ENCODE data around the gene COL27A1. TPM values are rescaled to one million over a fixed set of nuclear protein-coding genes. Genes with fewer than 3 reads are reported as not detected.

COL27A1 gene
- total RNA-seq, 4 donors from 2014 or later: 14.2 to 32.9 (median 20.7) TPM

DNA sequence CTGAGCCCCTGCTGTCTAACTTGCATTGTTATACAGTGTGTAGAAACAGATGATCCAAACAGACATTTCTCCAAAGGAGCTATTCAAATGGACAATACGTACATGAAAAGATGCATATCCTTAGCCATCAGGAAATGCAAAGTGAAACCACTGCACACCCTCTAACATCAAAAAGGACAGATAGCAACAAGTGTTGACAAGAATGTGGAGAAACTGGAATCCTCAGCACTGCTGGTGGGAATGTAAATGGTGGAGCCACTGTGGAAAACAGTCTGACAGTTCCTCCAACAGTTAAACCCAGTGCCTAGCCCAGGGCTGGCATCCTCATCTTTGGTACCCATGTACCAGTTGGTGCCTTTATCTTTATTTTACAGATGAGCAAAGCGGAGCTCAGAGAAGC is 182.8 kb downstream of the COL27A1 start:
- H3K27me3 ChIP-seq: no peaks in the 10 kb centered on the region
- no peaks in the 10 kb centered on the region for H3K4me1 ChIP-seq
- no peak overlapping the region for H3K27ac ChIP-seq
- WGBS: 86% methylated on average over 2 of the region's 2 CpGs
- no peak for TF ChIP-seq CTCF (IDR thresholded peaks at IDR 0.05)
- no peak for TF ChIP-seq POLR2AphosphoS5 (IDR thresholded peaks at IDR 0.05)
- TF ChIP-seq EP300 (IDR thresholded peaks at IDR 0.05): no peak
- TF ChIP-seq POLR2A (IDR thresholded peaks at IDR 0.05): no peak
- no peaks in the 10 kb centered on the region for H3K9me3 ChIP-seq
- DNase-seq (ENCODE audit: low spot score in 2 of 2): no peak
- H3K36me3 ChIP-seq: peaks cover 74% of the 10 kb centered on the region
- no peak overlapping the region for H3K4me3 ChIP-seq

DNA sequence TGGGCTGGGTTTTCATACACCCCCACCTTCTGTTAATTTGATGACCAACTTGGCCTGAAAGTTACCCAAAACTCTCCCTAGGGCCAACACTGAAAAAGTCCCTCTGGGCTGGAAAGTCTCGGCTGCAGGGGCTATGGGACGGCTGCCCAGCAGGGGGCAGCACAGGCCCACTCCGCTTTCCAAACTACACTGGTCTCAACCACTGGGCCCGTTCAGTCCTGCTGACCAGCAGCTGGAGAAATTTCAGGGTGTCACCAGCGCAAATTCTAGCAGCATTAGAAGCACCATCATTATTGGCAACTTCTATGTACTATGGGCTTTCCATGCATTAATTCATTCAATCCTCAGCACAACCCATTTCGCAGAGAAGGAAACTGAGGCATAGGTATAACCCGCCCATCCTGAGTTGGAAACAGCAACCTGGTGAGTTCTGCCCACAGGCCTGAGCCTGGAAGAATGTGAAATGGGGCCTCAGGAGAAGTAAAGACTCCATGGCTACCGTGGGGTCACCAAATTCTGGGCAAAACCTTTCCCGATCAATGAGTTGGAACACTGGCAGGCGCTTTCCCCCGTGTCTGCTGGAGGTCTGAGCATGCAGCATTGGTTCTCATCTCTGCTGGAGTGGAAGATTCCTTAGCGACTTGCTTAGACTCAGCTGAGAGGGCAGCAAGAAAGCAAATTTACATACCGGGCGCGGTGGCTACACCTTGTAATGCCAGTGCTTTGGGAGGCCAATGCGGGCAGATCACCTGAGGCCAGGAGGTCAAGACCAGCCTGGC is 184.0 kb downstream of the COL27A1 start:
- Histone ChIP-seq H3K36me3 (peaks cover 84% of the 10 kb centered on the region), H3K27me3 (no peaks in the 10 kb centered on the region), H3K4me3 (no peak overlapping the region), H3K9me3 (no peaks in the 10 kb centered on the region), H3K4me1 (no peaks in the 10 kb centered on the region), H3K27ac (no peak overlapping the region)
- 91% methylated on average over 14 of the region's 16 CpGs for WGBS
- DNase-seq (ENCODE audit: low spot score in 2 of 2): no peak
- TF ChIP-seq CTCF (IDR thresholded peaks at IDR 0.05) (peak; percentile 30 to 64), EP300 (IDR thresholded peaks at IDR 0.05) (no peak)

DNA sequence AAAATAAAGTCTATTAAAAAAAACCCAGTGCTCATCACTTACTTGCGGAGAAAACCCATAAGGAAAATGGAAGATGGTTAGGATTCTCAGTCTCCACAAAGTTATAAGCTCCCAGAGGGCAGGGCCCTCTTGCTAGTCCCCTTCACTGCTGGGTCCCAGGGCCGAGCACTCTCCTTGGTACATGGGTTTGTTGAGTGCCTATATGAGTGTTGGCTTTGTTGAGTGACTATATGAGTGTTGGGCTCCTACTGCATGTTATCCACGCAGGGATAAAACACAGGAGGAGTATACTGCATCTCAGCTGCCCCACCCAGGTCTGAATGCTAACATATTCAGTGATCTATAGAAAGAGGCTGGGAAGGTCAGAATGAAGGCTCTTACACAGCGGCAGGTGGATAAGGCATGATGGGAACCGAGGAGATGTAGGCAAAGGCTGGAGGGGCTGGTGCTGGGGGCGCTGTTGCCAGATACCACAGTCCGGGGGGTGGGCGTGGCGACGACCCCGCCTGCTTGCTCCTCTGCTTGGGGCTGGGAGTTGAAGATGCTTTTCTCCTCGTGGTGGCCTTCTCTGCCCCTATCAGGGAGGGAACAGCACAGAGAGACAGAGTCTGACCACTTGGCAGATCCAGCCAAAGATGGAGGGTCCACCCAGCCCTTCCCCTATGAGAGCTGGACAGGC is 186.0 kb downstream of the COL27A1 start:
- Histone ChIP-seq H3K9me3 (no peaks in the 10 kb centered on the region), H3K4me1 (no peaks in the 10 kb centered on the region), H3K36me3 (peaks cover 98% of the 10 kb centered on the region), H3K27ac (no peak overlapping the region), H3K4me3 (no peak overlapping the region), H3K27me3 (no peaks in the 10 kb centered on the region)
- TF ChIP-seq EP300 (IDR thresholded peaks at IDR 0.05): no peak
- no peak for DNase-seq (ENCODE audit: low spot score in 2 of 2)
- 87% methylated on average over 12 of the region's 12 CpGs for WGBS

DNA sequence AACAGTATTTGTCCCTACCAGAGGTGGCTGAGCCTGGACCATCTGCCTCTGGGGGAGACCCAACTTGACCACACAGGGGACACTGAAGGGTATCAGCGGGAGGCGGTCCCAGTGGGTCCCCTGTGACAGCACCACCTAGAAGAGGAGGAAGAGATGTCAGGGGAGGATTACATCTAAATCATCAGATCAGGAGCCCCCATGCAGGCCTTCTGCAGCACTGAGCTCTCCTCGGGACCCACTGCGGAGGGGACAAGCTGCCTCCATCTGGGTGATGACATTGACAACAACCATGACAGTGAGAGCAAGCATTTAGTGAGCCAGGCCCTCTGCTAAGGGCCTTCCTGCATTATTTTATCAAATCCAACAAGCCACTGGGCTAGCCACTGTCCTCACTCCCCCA is 186.7 kb downstream of the COL27A1 start:
- H3K4me1 ChIP-seq: no peaks in the 10 kb centered on the region
- no peaks in the 10 kb centered on the region for H3K9me3 ChIP-seq
- H3K27ac ChIP-seq: no peak overlapping the region
- H3K4me3 ChIP-seq: no peak overlapping the region
- WGBS: 94% methylated on average over 2 of the region's 4 CpGs
- H3K27me3 ChIP-seq: no peaks in the 10 kb centered on the region
- TF ChIP-seq EP300 (IDR thresholded peaks at IDR 0.05): no peak
- no peak for TF ChIP-seq POLR2AphosphoS5 (IDR thresholded peaks at IDR 0.05)
- no peak for TF ChIP-seq POLR2A (IDR thresholded peaks at IDR 0.05)
- no peak for TF ChIP-seq CTCF (IDR thresholded peaks at IDR 0.05)
- DNase-seq (ENCODE audit: low spot score in 2 of 2): no peak
- peaks cover 98% of the 10 kb centered on the region for H3K36me3 ChIP-seq

GRCh38 chr9:114342755-114343440 is 187.6 kb downstream of the COL27A1 start:
- WGBS: 92% methylated on average over 5 of the region's 5 CpGs

More at GRCh38 chr9:114342755-114343440, 187.6 kb downstream of the COL27A1 start:
- H3K36me3 ChIP-seq: peaks cover 98% of the 10 kb centered on the region
- no peaks in the 10 kb centered on the region for H3K4me1 ChIP-seq
- H3K9me3 ChIP-seq: no peaks in the 10 kb centered on the region
- H3K27ac ChIP-seq: no peak overlapping the region
- TF ChIP-seq POLR2A (IDR thresholded peaks at IDR 0.05) (no peak), CTCF (IDR thresholded peaks at IDR 0.05) (no peak), POLR2AphosphoS5 (IDR thresholded peaks at IDR 0.05) (no peak), EP300 (IDR thresholded peaks at IDR 0.05) (no peak)
- H3K4me3 ChIP-seq: no peak overlapping the region
- no peaks in the 10 kb centered on the region for H3K27me3 ChIP-seq
- DNase-seq (ENCODE audit: low spot score in 2 of 2): no peak
